Loucy (cell line): ENCODE data around the gene LMAN1L.

Experiments
- H2AFZ ChIP-seq: fragments of 200-600 bp; sonication (generic); 2 replicates; pipeline ENCODE4 v1.6.0; 2016; ENCODE audit warnings: antibody characterized with exemption, mild to moderate bottlenecking, low read length, moderate library complexity
- H3F3A ChIP-seq: fragments of 200-600 bp; 2 replicates; pipeline ENCODE4 v1.6.0; 2016; ENCODE audit warnings: antibody characterized with exemption, low read depth, mild to moderate bottlenecking
- H3K27me3 ChIP-seq: fragments of 200-600 bp; sonication (generic); 2 replicates; pipeline ENCODE4 v1.6.1; 2014; ENCODE audit warnings: low read length, mild to moderate bottlenecking; ENCODE audit not compliant: insufficient read depth, poor library complexity, severe bottlenecking
- H3K36me3 ChIP-seq: fragments of 200-600 bp; sonication (generic); 2 replicates; pipeline ENCODE4 v1.6.1; 2016; ENCODE audit warnings: low read length; ENCODE audit not compliant: insufficient read depth
- H3K4me1 ChIP-seq: fragments of 200-600 bp; sonication (generic); 2 replicates; pipeline ENCODE4 v1.5.1; 2014; ENCODE audit warnings: low read length, mild to moderate bottlenecking; ENCODE audit not compliant: insufficient read depth, poor library complexity, severe bottlenecking
- H3K4me2 ChIP-seq: fragments of 200-600 bp; sonication (generic); 2 replicates; pipeline ENCODE4 v1.6.0; 2014; ENCODE audit warnings: antibody characterized with exemption, low read length, low read depth, mild to moderate bottlenecking; ENCODE audit not compliant: poor library complexity, severe bottlenecking
- H3K4me3 ChIP-seq: fragments of 200-600 bp; sonication (generic); 2 replicates; pipeline ENCODE4 v1.5.1; 2014; ENCODE audit warnings: low read length, mild to moderate bottlenecking, mixed read lengths; ENCODE audit not compliant: poor library complexity, severe bottlenecking
- H3K79me2 ChIP-seq: fragments of 200-600 bp; sonication (generic); 2 replicates; pipeline ENCODE4 v1.6.1; 2014; ENCODE audit warnings: low read length; ENCODE audit not compliant: insufficient read depth
- H3K9ac ChIP-seq: fragments of 200-600 bp; sonication (generic); 2 replicates; pipeline ENCODE4 v1.6.0; 2014; ENCODE audit warnings: mild to moderate bottlenecking, low read depth, low read length, moderate library complexity; ENCODE audit not compliant: poor library complexity, severe bottlenecking
- H3K9me2 ChIP-seq: fragments of 200-600 bp; sonication (generic); replicated peaks from 2 replicates; pipeline ENCODE4 v1.6.1; 2016; ENCODE audit warnings: low read depth, low read length, mixed read lengths
- H3K9me3 ChIP-seq: fragments of 200-600 bp; sonication (generic); 2 replicates; pipeline ENCODE4 v1.6.1; 2014; ENCODE audit warnings: mild to moderate bottlenecking, antibody characterized with exemption, low read length, low read depth; ENCODE audit not compliant: insufficient read depth
- H4K20me1 ChIP-seq: fragments of 200-600 bp; sonication (generic); 2 replicates; pipeline ENCODE4 v1.6.0; 2014; ENCODE audit warnings: antibody characterized with exemption, low read length, mild to moderate bottlenecking; ENCODE audit not compliant: insufficient read depth, poor library complexity, severe bottlenecking
- CTCF ChIP-seq: fragments of 200-600 bp; sonication (generic); conservative IDR thresholded peaks from 2 replicates; pipeline ENCODE4 v1.5.1; 2014; ENCODE audit warnings: mild to moderate bottlenecking, antibody characterized with exemption, low read length
- EZH2phosphoT487 ChIP-seq: fragments of 200-600 bp; IDR thresholded peaks from 2 replicates; pipeline ENCODE4 v1.6.1; 2018; ENCODE audit warnings: antibody characterized with exemption, mild to moderate bottlenecking, moderate library complexity, borderline replicate concordance

The LMAN1L gene

GRCh38 chr15:74856537-74856936 is 43.9 kb downstream of the LMAN1L start:
- Histone ChIP-seq H3F3A (no peaks in the 10 kb centered on the region), H3K79me2 (peaks cover 37% of the 10 kb centered on the region), H2AFZ (no peak overlapping the region), H3K4me2 (peak overlapping the region; percentile 9), H3K9me2 (no peaks in the 10 kb centered on the region), H3K4me3 (no peak overlapping the region), H4K20me1 (peaks cover 6% of the 10 kb centered on the region), H3K36me3 (peaks cover 28% of the 10 kb centered on the region; the same call in 1 of the 2 replicates), H3K4me1 (peaks cover 18% of the 10 kb centered on the region), H3K9me3 (no peaks in the 10 kb centered on the region), H3K27me3 (no peaks in the 10 kb centered on the region), H3K9ac (no peak overlapping the region)
- TF ChIP-seq CTCF (no peak), EZH2phosphoT487 (no peak)

- no peak overlapping the region for H3K4me3 ChIP-seq
- peaks cover 6% of the 10 kb centered on the region for H4K20me1 ChIP-seq
- no peak overlapping the region for H2AFZ ChIP-seq
- no peaks in the 10 kb centered on the region for H3F3A ChIP-seq
- H3K9ac ChIP-seq = no peak overlapping the region
- peaks cover 22% of the 10 kb centered on the region; the same call in 1 of the 2 replicates for H3K36me3 ChIP-seq
- H3K4me2 ChIP-seq = peak overlapping the region; percentile 9
- peaks cover 18% of the 10 kb centered on the region for H3K4me1 ChIP-seq
- H3K27me3 ChIP-seq = no peaks in the 10 kb centered on the region
- no peak for TF ChIP-seq EZH2phosphoT487
- TF ChIP-seq CTCF = no peak
- no peaks in the 10 kb centered on the region for H3K9me2 ChIP-seq
- H3K9me3 ChIP-seq = no peaks in the 10 kb centered on the region
- peaks cover 38% of the 10 kb centered on the region for H3K79me2 ChIP-seq
Measured at GRCh38 chr15:74857082-74857655, 44.5 kb downstream of the LMAN1L start.

GRCh38 chr15:74857671-74858368 is 45.2 kb downstream of the LMAN1L start:
- Histone ChIP-seq H3K9ac (no peak overlapping the region), H3K9me3 (no peaks in the 10 kb centered on the region), H3K9me2 (no peaks in the 10 kb centered on the region), H3K36me3 (peaks cover 15% of the 10 kb centered on the region; the same call in 1 of the 2 replicates), H4K20me1 (peaks cover 6% of the 10 kb centered on the region), H3K27me3 (no peaks in the 10 kb centered on the region), H2AFZ (no peak overlapping the region), H3F3A (no peaks in the 10 kb centered on the region), H3K4me1 (peaks cover 18% of the 10 kb centered on the region), H3K79me2 (peaks cover 45% of the 10 kb centered on the region), H3K4me2 (peak overlapping the region; percentile 9), H3K4me3 (no peak overlapping the region)
- TF ChIP-seq CTCF = no peak
- no peak for TF ChIP-seq EZH2phosphoT487
